ENCODE results near the gene CEP112. TPM values are rescaled to one million over a fixed set of nuclear protein-coding genes. Genes with fewer than 3 reads are reported as not detected.

CEP112 gene
- total and polyA plus RNA-seq, 2 of the 8 experiments (the other 6 are each of a cell fraction or from before 2014, with no cell fraction given), result 0.62 to 3.1 TPM

DNA sequence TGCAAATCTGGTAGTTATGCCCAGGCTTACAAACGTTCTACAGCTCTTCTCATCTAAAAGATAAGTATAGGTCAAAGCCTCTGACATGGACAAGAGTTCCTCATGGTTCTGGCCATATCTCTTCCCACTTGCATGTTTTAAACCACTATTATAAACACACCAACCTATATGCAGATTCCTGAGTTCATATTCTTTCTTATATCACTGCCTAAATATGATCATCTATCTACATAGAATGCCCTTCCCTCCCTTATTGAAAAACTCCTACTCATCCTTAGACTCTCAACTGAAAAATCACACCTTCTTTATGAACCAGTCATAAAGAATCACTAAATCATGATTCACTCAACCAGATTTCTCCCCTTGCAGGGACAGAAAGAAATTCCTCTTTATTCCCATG is 128.2 kb downstream of the CEP112 start:
- DNase-seq (ENCODE audit: low read depth in 1 of 2, low spot score in 2 of 2) (no peak), FAIRE-seq (no peak)
- Histone ChIP-seq H3K9ac (replicated peaks in 1 of 4; ENCODE audit: extremely low read depth in 1 of 4, low read depth in 3 of 4, low read length in 3 of 4) (no peak overlapping the region), H3K18ac (ENCODE audit: extremely low read depth, low read length) (no peak overlapping the region), H3K27ac (ENCODE audit: low read depth, low read length) (no peak overlapping the region), H4K20me1 (replicated peaks in 1 of 2; ENCODE audit: control insufficient read depth in 1 of 2, insufficient read depth in 2 of 2, low read length in 2 of 2) (no peaks in the 10 kb centered on the region), H4K91ac (replicated peaks; ENCODE audit: insufficient read length, low read length) (no peak overlapping the region), H2BK12ac (ENCODE audit: low read depth, low read length) (no peak overlapping the region), H3K79me1 (ENCODE audit: low read depth, low read length) (no peaks in the 10 kb centered on the region), H3K36me3 (ENCODE audit: control insufficient read depth in 2 of 4, insufficient read depth in 4 of 4, low read length in 3 of 4) (no peaks in the 10 kb centered on the region), H3K4me3 (ENCODE audit: extremely low read depth in 1 of 4, insufficient read depth in 2 of 4, low read depth in 3 of 4, low read length in 4 of 4) (no peak overlapping the region), H3K56ac (replicated peaks; ENCODE audit: insufficient read length, low read depth, low read length) (no peak overlapping the region), H3K23ac (ENCODE audit: insufficient read length) (no peak overlapping the region), H3K79me2 (ENCODE audit: control insufficient read depth in 1 of 2, insufficient read depth in 2 of 2, low read length in 2 of 2) (no peaks in the 10 kb centered on the region), H3K9me3 (ENCODE audit: insufficient read depth in 2 of 2, low read depth in 1 of 2, low read length in 1 of 2) (no peaks in the 10 kb centered on the region), H2BK5ac (ENCODE audit: low read depth, low read length) (no peak overlapping the region), H3K27me3 (replicated peaks in 1 of 4; ENCODE audit: control insufficient read depth in 3 of 4, extremely low read depth in 1 of 4, insufficient read depth in 3 of 4, low read length in 3 of 4) (no peaks in the 10 kb centered on the region), H4K5ac (ENCODE audit: insufficient read length, low read depth, low read length) (no peak overlapping the region), H4K8ac (ENCODE audit: extremely low read depth, insufficient read depth, low read length) (no peak overlapping the region), H2AFZ (ENCODE audit: low read length) (no peak overlapping the region), H3K14ac (ENCODE audit: insufficient read length) (no peak overlapping the region), H2BK15ac (ENCODE audit: low read length) (no peak overlapping the region), H2AK5ac (ENCODE audit: low read depth, low read length) (no peak overlapping the region), H3K4me1 (replicated peaks in 1 of 4; ENCODE audit: control insufficient read depth in 3 of 4, insufficient read depth in 4 of 4, low read length in 3 of 4) (no peaks in the 10 kb centered on the region), H2BK120ac (replicated peaks; ENCODE audit: low read depth, low read length) (no peak overlapping the region), H3K23me2 (ENCODE audit: low read depth, low read length) (no peaks in the 10 kb centered on the region), H3K4ac (replicated peaks; ENCODE audit: insufficient read length, low read depth, low read length) (no peak overlapping the region), H3K4me2 (ENCODE audit: insufficient read depth in 1 of 2, low read depth in 2 of 2, low read length in 2 of 2) (no peak overlapping the region), H2BK20ac (ENCODE audit: low read length) (no peak overlapping the region)
- CTCF ChIA-PET (ENCODE audit: partially characterized antibody), result no interaction called here
- WGBS, 2 experiments (ENCODE audit: extremely low coverage in 1 of 2, insufficient coverage in 1 of 2, insufficient read length in 1 of 2, insufficient replicate concordance in 2 of 2, low coverage in 1 of 2, low lambda C conversion rate in 2 of 2, missing lambda C conversion rate in 1 of 2), result 81% methylated on average over 1 of the region's 1 CpG; no CpG with 5 or more reads in 1 of the 2 experiments
- POLR2A ChIA-PET (ENCODE audit: partially characterized antibody), result no interaction called here
- TF ChIP-seq EGR1 (IDR thresholded peaks at IDR 0.05; ENCODE audit: borderline replicate concordance, low read depth, low read length) (no peak), SP1 (IDR thresholded peaks at IDR 0.05; ENCODE audit: low read depth, low read length) (no peak), BACH1 (IDR thresholded peaks at IDR 0.05; ENCODE audit: low read length) (no peak)

Data from H1 (cell line).